Fibroblast of lung (primary cell): ENCODE results near the gene PTGDS.

Experiments used
- EZH2 ChIP-seq: IDR thresholded peaks from 2 replicates; pipeline ENCODE4 v1.5.1; 2012; ENCODE audit warnings: low read length, control low read depth, mild to moderate bottlenecking; ENCODE audit errors: missing control alignments
- TF ChIP-seq, protein P1 (sequence below), 2 donors: IDR thresholded peaks in 1 of 2; conservative IDR thresholded peaks in 1 of 2; 1 replicate in 1 of 2; 2 replicates in 1 of 2; pipeline ENCODE4 v1.5.1; 2011 to 2012; ENCODE audit warnings: low read length in 2 of 2, control low read depth in 1 of 2, inconsistent platforms in 1 of 2, low read depth in 1 of 2, mild to moderate bottlenecking in 1 of 2

DNA sequence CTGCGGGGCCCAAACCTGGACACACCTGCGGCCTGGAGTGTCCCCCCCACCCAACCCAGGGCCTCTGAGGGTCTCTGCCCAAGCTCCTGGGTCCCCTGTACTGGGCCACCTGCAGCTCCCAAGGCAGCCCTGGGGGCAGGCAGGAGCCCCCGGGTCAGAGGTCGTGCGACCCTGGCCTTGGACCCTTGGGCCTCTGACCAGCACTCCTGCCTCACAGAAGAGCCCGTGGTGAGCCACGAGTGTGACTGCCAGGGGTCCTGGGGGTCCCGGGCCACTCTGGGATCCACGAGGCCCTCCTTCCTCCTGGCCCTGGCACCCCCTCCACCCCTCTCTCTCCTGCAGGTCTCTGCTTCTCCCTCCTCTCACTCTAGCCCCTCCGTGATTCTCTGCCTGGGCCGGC lies 5.0 kb upstream of the PTGDS start:
- TF ChIP-seq, protein P1, sequence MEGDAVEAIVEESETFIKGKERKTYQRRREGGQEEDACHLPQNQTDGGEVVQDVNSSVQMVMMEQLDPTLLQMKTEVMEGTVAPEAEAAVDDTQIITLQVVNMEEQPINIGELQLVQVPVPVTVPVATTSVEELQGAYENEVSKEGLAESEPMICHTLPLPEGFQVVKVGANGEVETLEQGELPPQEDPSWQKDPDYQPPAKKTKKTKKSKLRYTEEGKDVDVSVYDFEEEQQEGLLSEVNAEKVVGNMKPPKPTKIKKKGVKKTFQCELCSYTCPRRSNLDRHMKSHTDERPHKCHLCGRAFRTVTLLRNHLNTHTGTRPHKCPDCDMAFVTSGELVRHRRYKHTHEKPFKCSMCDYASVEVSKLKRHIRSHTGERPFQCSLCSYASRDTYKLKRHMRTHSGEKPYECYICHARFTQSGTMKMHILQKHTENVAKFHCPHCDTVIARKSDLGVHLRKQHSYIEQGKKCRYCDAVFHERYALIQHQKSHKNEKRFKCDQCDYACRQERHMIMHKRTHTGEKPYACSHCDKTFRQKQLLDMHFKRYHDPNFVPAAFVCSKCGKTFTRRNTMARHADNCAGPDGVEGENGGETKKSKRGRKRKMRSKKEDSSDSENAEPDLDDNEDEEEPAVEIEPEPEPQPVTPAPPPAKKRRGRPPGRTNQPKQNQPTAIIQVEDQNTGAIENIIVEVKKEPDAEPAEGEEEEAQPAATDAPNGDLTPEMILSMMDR (conservative IDR thresholded peaks at IDR 0.05 in 1 of 2, IDR thresholded peaks at IDR 0.05 in 1 of 2; ENCODE audit: low read depth in 1 of 2, low read length in 2 of 2): no peak
- TF ChIP-seq EZH2: no peak
